GM12891 (cell line): ENCODE measurements around the gene TRIM59.
"Not testable (repeated sequence)": the region's sequence is repeated elsewhere in the genome, so short reads cannot be mapped to it uniquely, and the experiment has no call there.

ENCODE experiments used
- DNase-seq: peaks from one replicate; pipeline ENCODE4 v3.0.0; 2011; ENCODE audit warnings: low spot score; ENCODE audit not compliant: insufficient read length
- FAIRE-seq: peaks from 2 replicates; lab custom pipeline; 2011; peaks lifted over from hg19 to GRCh38; lab: Jason Lieb, UNC
- PAX5 ChIP-seq: IDR thresholded peaks from 2 replicates; pipeline ENCODE4 v1.6.1; 2011; ENCODE audit warnings: low read length, moderate library complexity, mild to moderate bottlenecking; ENCODE audit not compliant: insufficient read depth, severe bottlenecking
- POLR2A ChIP-seq: IDR thresholded peaks from 2 replicates; pipeline ENCODE4 v1.6.1; 2011; ENCODE audit warnings: low read depth, low read length, control low read depth
- POLR2AphosphoS5 ChIP-seq: IDR thresholded peaks from 2 replicates; pipeline ENCODE4 v1.6.1; 2011; ENCODE audit warnings: low read depth, low read length, control low read depth
- POU2F2 ChIP-seq: IDR thresholded peaks from 2 replicates; pipeline ENCODE4 v1.6.1; 2011; ENCODE audit warnings: low read depth, mild to moderate bottlenecking, control low read depth, low read length, moderate library complexity
- SPI1 ChIP-seq: IDR thresholded peaks from 2 replicates; pipeline ENCODE4 v1.6.1; 2011; ENCODE audit warnings: low read depth, low read length, control low read depth
- TAF1 ChIP-seq: IDR thresholded peaks from 2 replicates; pipeline ENCODE4 v1.6.1; 2011; ENCODE audit warnings: low read depth, low read length, control low read depth

The TRIM59 gene

DNA sequence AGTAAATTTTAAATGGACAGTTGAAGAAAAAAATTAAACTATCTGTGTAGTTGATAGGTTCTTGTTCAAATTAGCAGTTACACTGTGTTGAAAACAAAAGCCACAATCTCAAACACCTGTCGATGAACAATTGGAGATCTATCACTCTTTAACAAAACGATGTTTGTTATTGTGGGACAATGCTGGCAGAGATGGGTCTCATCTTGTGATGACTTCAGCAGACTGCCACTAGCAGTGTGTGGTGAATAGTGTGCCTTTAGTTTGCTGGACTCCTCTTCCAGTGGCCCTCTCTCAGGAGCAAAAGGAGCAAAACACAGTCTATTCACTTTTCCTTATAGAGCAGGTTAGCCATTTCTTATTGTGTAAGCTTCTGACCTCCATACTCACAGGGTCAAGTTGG lies 14.7 kb upstream of the TRIM59 start:
- TF ChIP-seq POLR2A (no peak), POU2F2 (no peak), POLR2AphosphoS5 (no peak), TAF1 (no peak), PAX5 (no peak), SPI1 (no peak)
- DNase-seq = no peak
- FAIRE-seq = no peak

DNA sequence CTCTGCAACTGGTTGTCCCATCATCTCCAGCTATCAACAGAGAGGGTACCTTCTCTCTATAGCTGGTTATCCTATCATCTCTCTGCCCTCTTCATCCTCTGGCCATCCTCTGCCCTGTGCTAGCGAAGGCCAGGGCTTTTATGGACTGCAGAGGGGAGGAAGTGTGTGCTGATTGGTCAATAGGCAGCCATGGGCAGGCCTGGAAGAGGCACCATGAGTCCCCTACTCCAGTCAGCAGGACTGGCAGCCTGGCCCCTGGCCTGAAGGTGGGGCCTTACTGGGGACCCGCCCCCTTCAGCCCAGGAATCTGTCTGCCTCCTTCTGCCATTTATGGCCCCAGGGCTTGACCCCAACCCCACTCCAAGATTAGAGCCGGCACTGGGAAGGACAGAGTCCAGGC lies 10.4 kb upstream of the TRIM59 start:
- no peak for TF ChIP-seq SPI1
- TF ChIP-seq POU2F2 = no peak
- TF ChIP-seq TAF1 = no peak
- TF ChIP-seq POLR2AphosphoS5 = no peak
- TF ChIP-seq POLR2A = no peak
- TF ChIP-seq PAX5 = no peak
- no peak for FAIRE-seq
- no peak for DNase-seq

DNA sequence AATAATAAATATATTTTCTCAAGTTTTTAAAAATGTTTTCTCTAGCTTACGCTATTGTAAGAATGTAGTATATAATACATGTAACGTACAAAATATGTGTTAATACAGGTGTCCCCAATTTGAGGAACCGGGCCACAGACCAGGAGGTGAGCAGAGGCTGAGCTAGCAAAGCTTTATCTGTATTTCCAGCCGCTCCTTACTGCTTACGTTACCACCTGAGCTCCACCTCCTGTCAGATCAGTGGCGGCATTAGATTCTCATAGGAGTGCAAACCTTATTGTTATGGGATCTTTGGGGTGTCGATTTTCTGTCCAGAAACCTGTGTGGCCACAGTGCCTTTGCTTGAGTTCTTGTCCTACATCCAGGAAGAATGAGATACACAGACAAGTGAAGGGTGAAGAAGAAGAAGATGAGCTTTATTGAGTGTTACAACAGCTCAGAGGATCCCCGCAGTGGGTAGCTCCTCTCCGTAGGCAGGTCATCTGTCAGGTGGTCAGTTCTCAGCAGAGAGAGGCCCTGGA lies 9.9 kb upstream of the TRIM59 start:
- DNase-seq = no peak
- no peak for FAIRE-seq
- TF ChIP-seq POLR2A (no peak), PAX5 (no peak), POLR2AphosphoS5 (no peak), SPI1 (no peak), TAF1 (no peak), POU2F2 (no peak)

DNA sequence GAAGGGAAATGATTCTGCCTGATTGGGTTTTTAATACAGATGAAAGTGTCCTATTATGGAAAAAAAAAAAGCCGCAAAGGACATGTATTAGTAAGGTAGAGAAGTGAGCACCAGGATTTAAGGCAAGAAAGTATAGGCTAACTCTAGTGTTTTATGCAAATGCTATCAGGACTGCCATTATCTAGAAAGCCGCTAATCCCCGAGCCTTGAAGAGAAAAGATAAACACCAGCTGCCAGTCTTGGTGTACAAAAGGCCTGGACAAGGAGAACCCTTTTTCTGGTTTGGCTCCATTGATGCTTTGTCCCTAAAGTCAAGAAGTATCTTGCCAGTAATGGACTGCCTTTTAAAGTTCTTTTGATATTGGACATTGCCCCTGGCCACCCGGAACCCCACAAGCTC lies 8.6 kb upstream of the TRIM59 start:
- FAIRE-seq = no peak
- TF ChIP-seq TAF1 = no peak
- TF ChIP-seq PAX5 = no peak
- no peak for TF ChIP-seq SPI1
- no peak for TF ChIP-seq POU2F2
- no peak for TF ChIP-seq POLR2A
- TF ChIP-seq POLR2AphosphoS5 = no peak

DNA sequence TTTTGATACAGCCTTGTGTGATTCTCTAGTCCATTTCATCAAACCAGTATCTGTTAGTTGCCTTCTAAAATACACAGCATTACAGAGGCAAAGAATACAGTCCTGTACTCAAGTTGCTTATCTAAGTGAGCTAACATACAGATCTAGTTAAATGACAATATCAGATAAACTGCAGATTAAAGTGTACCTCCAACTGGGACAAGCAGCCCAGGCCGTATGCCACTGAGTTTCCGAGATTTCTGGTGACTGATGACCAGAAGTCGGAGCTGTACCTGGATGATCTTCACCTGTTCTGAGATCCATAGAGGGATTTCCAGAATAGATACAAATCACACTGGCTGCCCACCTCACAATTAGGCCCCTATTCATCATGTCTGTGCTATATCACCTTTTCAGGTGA lies 6.3 kb upstream of the TRIM59 start:
- no peak for FAIRE-seq
- DNase-seq = no peak
- TF ChIP-seq TAF1 (no peak), POLR2AphosphoS5 (no peak), PAX5 (no peak), POU2F2 (no peak), POLR2A (no peak), SPI1 (no peak)

More for the DNA sequence above, 8.6 kb upstream of the TRIM59 start:
- DNase-seq = no peak

DNA sequence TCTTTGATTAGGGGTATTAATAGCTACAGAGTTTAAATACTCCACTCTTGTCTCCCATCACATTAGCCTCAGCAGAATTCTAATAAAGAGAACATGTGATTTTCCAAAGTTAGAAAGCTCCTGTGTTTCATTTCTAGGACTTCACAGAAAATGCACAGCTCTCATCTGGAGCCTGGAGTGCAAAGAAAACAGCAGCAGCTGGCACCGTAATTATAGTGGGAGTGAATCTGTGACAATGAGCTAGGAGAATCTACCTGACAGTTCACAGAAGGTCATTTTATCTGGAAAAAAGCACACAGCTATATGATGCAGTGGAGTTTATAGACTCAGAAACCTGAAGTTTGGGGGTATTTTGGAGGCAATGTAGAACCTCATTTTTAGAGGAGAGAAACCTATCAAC lies 5.4 kb upstream of the TRIM59 start:
- TF ChIP-seq POLR2AphosphoS5 (no peak), POU2F2 (no peak), TAF1 (no peak), PAX5 (no peak), SPI1 (no peak), POLR2A (no peak)
- FAIRE-seq (no peak), DNase-seq (no peak)

DNA sequence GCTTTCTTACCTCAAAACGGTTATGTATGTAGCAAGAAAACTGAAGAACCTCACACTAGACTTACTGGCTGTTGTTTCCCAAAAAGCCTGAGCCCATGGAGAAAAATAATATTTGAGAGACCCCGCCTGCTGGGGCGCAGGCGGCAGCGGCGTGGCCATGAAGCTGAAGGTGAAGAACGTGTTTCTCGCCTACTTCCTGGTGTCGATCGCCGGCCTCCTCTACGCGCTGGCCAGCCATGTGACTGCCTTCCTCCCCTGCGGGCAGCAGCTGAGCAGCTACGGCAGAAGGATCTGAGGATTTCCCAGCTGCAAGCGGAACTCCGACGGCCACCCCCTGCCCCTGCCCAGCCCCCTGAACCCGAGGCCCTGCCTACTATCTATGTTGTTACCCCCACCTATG lies 2.7 kb upstream of the TRIM59 start:
- not testable (repeated sequence) for DNase-seq, FAIRE-seq

DNA sequence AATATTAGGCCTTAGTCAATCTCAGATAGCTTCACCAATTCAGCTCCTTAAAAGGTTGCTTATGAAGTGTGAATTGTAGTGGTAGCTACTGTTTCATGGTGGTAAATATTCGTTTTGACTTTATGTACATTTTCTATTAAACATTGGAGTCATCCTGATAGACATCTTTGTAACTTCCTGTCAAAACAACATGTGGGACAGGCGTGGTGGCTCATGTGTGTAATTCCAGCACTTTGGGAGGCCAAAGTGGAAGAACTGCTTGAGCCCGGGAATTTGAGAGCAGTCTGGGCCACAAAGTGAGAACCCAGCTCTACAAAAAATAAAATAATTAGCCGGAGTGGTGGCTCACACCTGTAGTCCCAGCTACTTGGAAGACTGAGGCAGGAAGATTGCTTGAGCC lies 2.0 kb upstream of the TRIM59 start:
- no peak for DNase-seq
- TF ChIP-seq SPI1 = no peak
- no peak for TF ChIP-seq POU2F2
- no peak for TF ChIP-seq TAF1
- TF ChIP-seq POLR2AphosphoS5 = no peak
- TF ChIP-seq POLR2A = no peak
- no peak for TF ChIP-seq PAX5
- no peak for FAIRE-seq

DNA sequence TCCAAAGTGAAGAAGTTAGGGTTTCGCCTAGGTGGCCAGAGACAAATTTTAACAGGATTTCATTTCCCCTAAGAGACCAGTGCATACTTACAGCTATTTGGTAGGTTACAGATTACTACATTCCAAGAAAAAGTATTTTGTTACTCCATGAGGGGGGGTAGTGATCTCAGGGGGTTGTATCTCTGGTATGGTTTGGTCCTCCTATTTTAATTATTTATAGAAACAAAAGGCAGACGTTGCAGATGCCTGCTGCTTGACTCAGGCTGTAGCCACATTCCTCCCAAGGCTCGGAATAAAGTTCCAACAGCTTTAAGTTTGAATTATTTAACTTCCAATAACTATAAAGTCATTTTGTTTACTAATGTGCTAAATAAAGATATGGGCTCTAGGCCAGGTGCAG lies 1.3 kb upstream of the TRIM59 start:
- no peak for DNase-seq
- TF ChIP-seq PAX5 (no peak), TAF1 (no peak)

DNA sequence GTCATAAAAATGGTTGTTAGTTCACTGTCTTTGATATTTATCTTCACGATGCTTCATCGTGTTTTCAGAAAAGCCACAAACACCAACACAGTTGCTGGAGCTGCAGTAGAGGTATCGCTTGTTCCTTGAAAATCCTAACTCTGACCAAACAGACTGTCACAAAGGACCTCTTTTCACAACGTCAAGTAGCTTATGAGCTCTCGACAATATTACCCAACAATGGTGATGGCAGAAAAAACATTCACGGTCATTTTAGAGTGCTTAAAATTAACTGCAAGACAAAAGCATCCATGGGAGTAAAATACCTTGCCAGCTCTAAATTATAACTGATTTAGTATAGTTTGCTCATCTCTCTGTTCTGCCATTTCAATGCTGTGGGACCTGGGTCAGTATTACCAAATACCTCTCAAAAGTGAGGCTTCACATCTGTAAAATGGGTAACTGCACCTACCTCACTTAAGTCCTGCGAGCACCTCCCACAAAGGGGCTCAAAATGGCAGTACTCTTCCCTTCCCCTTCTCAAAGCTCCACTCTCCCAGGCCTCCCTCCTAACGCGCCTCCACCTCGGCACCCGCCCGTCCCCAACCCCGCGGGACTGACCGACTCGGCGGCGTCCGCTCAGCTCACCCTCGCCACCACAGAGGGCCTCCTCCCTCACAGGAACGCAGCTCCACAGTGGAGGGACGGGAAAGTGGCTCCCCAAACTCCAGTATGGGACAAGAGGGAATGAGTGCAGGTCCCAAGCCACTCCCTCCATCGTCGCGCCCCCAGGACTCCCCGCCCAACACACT lies 546 bp downstream of the TRIM59 start:
- TF ChIP-seq TAF1 (peak; percentile 38; the same call in 1 of the 2 replicates), POU2F2 (no peak)
- DNase-seq (peak; percentile 44), FAIRE-seq (peak; percentile 61)

More for the DNA sequence above, 1.3 kb upstream of the TRIM59 start:
- no peak for FAIRE-seq
